ENCODE measurements around the gene METTL1.

The METTL1 gene

GRCh38 chr12:57739914-57740538 is 31.9 kb downstream of the METTL1 start:
- no peak for DNase-seq (ENCODE audit: low spot score)
- TF ChIP-seq CTCF (IDR thresholded peaks at IDR 0.05; ENCODE audit: extremely low read depth, missing control alignments): no peak

GRCh38 chr12:57739387-57739786 is 32.5 kb downstream of the METTL1 start:
- DNase-seq (ENCODE audit: low spot score): no peak
- TF ChIP-seq CTCF (IDR thresholded peaks at IDR 0.05; ENCODE audit: extremely low read depth, missing control alignments): no peak

- DNase-seq (ENCODE audit: low spot score): no peak
- TF ChIP-seq CTCF (IDR thresholded peaks at IDR 0.05; ENCODE audit: extremely low read depth, missing control alignments): no peak
These were observed 33.2 kb downstream of the METTL1 start, which contains the start of gene AGAP2 for GRCh38 chr12:57738661-57739237. AGAP2 (minus strand) TSS chr12:57738742; CDS start chr12:57738246, 496 bp downstream.

- DNase-seq (ENCODE audit: low spot score): peak; percentile 26
- no peak for TF ChIP-seq CTCF (IDR thresholded peaks at IDR 0.05; ENCODE audit: extremely low read depth, missing control alignments)
These were observed 34.1 kb downstream of the METTL1 start for GRCh38 chr12:57737467-57738460.

GRCh38 chr12:57736741-57737466 is 35.0 kb downstream of the METTL1 start:
- TF ChIP-seq CTCF (IDR thresholded peaks at IDR 0.05; ENCODE audit: extremely low read depth, missing control alignments): no peak
- DNase-seq (ENCODE audit: low spot score): no peak

GRCh38 chr12:57735952-57736740 is 35.8 kb downstream of the METTL1 start:
- no peak for TF ChIP-seq CTCF (IDR thresholded peaks at IDR 0.05; ENCODE audit: extremely low read depth, missing control alignments)
- DNase-seq (ENCODE audit: low spot score): no peak
